GM13976 (cell line): Measurements from ENCODE around the gene KAT6B.

Source experiments
- DNase-seq: peaks from one replicate; pipeline ENCODE4 v3.0.0; 2012; ENCODE audit warnings: low spot score
- in situ Hi-C: fragments of 300-500 bp; cut with MboI; formaldehyde crosslinking; loops from one replicate; pipeline ENCODE4 v1.12.0; 2022; ENCODE audit warnings: low sequenced_read_pairs, mixed read lengths, inconsistent platforms; ENCODE audit not compliant: unreplicated experiment
- TF ChIP-seq, protein P1 (sequence below): IDR thresholded peaks from 2 replicates; pipeline ENCODE4 v1.5.1; 2012; ENCODE audit warnings: borderline replicate concordance, mild to moderate bottlenecking; ENCODE audit not compliant: insufficient read depth; ENCODE audit errors: extremely low read depth, missing control alignments, control extremely low read depth

The KAT6B gene

DNA sequence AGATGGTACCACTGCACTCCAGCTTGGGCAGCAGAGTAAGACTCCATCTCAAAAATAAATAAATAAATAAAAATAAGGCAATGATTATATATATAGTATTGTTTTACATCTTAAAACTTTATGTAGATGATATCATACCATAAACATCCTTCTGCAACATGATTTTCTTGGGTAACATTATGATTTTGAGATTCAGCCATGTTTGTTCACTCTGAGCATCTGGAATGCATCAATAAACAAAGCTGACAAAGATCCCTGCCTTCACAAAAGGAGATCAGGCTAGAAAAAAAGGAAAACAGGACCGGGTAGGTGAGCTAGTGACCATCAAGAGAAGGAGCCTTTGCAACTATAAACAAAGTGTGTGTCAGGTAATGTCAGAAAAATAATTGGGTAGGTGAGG, 31.9 kb upstream of the KAT6B start:
- in situ Hi-C loops, result no loop called here
- TF ChIP-seq, protein P1, sequence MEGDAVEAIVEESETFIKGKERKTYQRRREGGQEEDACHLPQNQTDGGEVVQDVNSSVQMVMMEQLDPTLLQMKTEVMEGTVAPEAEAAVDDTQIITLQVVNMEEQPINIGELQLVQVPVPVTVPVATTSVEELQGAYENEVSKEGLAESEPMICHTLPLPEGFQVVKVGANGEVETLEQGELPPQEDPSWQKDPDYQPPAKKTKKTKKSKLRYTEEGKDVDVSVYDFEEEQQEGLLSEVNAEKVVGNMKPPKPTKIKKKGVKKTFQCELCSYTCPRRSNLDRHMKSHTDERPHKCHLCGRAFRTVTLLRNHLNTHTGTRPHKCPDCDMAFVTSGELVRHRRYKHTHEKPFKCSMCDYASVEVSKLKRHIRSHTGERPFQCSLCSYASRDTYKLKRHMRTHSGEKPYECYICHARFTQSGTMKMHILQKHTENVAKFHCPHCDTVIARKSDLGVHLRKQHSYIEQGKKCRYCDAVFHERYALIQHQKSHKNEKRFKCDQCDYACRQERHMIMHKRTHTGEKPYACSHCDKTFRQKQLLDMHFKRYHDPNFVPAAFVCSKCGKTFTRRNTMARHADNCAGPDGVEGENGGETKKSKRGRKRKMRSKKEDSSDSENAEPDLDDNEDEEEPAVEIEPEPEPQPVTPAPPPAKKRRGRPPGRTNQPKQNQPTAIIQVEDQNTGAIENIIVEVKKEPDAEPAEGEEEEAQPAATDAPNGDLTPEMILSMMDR, result no peak
- DNase-seq, result no peak

DNA sequence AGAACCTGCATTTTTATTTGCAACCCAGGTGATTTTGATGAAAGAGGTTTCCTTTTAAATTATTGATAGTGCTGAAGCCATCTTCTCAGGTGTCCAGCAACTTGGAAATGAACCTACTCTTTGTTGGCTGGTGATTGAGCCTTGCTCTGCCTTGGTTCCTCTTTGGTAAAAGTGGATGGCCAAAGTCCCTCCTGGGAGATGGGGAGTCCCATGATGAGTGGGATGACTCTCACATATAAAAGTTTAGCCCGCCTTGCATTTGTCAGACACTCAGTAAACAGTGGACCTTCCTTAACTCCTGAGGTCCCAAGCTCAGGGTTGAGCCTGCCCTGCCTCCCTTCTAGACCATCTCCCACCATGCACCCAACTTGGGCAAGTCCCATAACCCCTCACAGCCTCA, 28.9 kb upstream of the KAT6B start:
- in situ Hi-C loops, result no loop called here
- TF ChIP-seq, protein P1, result no peak
- DNase-seq, result no peak

DNA sequence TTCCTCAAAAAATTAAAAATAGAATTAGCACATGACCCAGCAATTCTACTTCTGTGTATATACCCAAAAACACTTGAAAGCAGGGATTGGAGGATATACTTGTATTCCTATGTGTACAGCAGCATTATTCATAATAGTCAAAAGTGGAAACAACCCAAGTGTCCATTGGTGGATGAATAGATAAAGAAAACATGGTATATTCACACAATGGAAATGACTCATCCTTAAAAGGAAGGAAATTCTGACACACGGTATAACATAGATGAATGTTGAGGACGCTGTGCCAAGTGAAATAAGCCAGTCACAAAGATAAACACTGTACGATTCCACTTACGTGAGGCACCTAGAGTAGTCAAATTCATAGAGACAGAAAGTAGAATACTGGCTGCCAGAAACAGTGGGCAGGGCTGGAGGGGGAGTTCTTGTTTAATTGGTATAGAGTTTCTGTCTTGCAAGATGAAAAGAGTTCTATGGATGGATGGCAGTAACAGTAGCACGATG, 26.6 kb upstream of the KAT6B start:
- TF ChIP-seq, protein P1, result no peak
- DNase-seq, result no peak
- in situ Hi-C loops, result no loop called here

DNA sequence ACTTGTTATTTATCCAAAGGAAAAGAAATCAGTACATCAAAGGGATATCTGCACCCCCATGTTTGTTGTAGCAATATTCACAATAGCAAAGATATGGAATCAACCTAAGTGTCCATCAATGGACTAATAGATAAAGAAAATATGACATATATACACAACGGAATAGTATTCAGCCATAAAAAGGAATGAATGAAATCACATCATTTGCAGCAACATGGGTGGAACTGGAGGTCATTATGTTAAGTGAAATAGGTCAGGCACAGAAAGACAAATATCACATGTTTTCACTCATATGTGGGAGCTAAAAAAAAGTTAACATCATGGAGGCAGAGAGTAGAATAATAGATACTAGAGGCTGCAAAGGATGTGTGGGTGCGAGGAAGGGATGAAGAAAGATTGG, 25.0 kb upstream of the KAT6B start:
- in situ Hi-C loops, result no loop called here
- TF ChIP-seq, protein P1, result no peak

DNA sequence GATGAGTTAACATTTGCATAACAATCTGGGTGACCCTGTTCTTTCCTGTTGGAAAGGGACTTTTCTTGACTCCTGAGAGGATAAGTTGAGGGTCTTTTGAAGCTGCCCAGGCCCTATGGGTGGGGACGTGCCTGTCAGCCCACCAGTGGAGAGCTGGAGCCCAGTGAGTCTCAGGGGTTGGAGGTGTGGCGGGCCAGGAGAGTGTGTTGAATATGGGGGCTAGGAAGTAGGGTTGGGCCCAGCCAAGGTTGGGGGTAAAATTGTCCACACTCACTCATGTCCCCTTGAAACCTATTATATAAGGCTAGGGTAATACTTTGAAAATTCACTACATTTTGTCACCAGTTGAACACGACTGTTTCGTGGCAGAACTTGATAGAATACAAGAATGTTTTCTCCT, 17.9 kb upstream of the KAT6B start:
- TF ChIP-seq, protein P1, result no peak
- in situ Hi-C loops, result no loop called here
- no peak for DNase-seq

More for the DNA sequence above, 25.0 kb upstream of the KAT6B start:
- no peak for DNase-seq

DNA sequence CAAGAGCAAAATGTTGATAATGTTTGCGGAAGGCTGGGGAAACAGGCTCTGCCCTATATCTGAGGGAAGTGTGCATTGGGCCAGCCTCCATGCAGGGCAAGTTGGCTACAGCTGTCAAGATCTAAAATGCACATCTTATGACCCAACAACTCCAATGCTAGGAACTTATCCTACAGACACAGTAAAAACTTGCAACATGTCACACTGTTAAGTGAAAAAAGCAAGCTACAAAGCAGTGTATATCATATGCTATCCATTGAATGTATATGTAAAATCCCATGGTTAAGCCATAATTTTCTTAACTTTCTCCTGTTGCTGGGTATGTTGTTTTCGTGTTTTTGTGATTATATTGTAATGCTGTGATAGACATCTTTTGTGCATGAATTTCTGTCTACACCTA, 16.3 kb upstream of the KAT6B start:
- TF ChIP-seq, protein P1, result no peak
- in situ Hi-C loops, result no loop called here
- no peak for DNase-seq
